Astrocyte (in vitro differentiated cells and primary cell): ENCODE data around the gene CASP2.

ENCODE experiments used
- EZH2 ChIP-seq: IDR thresholded peaks from 2 replicates; pipeline ENCODE4 v1.6.1; 2012; ENCODE audit warnings: mild to moderate bottlenecking, low read length, inconsistent platforms; ENCODE audit not compliant: insufficient read depth
- TF ChIP-seq, protein P1 (sequence below): IDR thresholded peaks from 2 replicates; pipeline ENCODE4 v1.5.1; 2011; ENCODE audit warnings: low read depth, mild to moderate bottlenecking, inconsistent platforms, low read length, moderate library complexity; ENCODE audit not compliant: insufficient read depth

DNA sequence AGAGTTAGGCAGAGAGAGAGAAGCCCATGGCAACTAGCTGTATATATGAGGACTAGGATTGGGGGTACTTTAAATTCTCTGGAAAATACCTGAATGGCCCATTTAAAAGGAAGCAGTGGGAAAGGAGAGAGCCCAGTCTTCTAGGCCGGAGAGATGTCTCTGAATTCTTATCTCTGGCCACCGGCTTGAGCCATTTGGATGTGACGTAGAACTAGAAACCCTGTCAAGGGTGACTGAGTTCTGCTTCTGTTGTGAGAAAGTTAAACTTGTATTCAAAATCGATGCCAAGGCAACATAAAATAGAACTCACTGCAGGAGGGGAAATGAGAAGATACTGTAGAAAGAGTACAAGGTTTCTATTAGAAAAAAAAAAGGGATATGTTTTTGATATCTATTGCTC, 31.2 kb upstream of the CASP2 start:
- TF ChIP-seq, protein P1, sequence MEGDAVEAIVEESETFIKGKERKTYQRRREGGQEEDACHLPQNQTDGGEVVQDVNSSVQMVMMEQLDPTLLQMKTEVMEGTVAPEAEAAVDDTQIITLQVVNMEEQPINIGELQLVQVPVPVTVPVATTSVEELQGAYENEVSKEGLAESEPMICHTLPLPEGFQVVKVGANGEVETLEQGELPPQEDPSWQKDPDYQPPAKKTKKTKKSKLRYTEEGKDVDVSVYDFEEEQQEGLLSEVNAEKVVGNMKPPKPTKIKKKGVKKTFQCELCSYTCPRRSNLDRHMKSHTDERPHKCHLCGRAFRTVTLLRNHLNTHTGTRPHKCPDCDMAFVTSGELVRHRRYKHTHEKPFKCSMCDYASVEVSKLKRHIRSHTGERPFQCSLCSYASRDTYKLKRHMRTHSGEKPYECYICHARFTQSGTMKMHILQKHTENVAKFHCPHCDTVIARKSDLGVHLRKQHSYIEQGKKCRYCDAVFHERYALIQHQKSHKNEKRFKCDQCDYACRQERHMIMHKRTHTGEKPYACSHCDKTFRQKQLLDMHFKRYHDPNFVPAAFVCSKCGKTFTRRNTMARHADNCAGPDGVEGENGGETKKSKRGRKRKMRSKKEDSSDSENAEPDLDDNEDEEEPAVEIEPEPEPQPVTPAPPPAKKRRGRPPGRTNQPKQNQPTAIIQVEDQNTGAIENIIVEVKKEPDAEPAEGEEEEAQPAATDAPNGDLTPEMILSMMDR, result no peak
- no peak for TF ChIP-seq EZH2
